OCI-LY3 (cell line): ENCODE data around the gene ITPA.

Experiments used
- H2AFZ ChIP-seq: fragments of 200-600, 300-600 bp; shearing (Covaris generic); 2 replicates; pipeline ENCODE4 v1.6.0; 2014; ENCODE audit warnings: antibody characterized with exemption, low read depth, low read length
- H3K27ac ChIP-seq: fragments of 200-600, 300-600 bp; sonication (generic); 2 replicates; pipeline ENCODE4 v1.5.1; 2014; ENCODE audit warnings: mild to moderate bottlenecking, low read length, moderate library complexity, mixed read lengths
- H3K27me3 ChIP-seq: fragments of 200-600, 300-600 bp; sonication (generic); 2 replicates; pipeline ENCODE4 v1.6.1; 2014; ENCODE audit warnings: low read depth, low read length, mixed read lengths
- H3K36me3 ChIP-seq: fragments of 200-600, 300-600 bp; sonication (generic); replicated peaks from 2 replicates; pipeline ENCODE3; 2014; ENCODE audit warnings: low read depth, low read length, mixed read lengths
- H3K4me1 ChIP-seq: fragments of 300-600, 200-600 bp; sonication (generic); 2 replicates; pipeline ENCODE4 v1.6.1; 2014; ENCODE audit warnings: low read length, mixed read lengths
- H3K4me2 ChIP-seq: fragments of 200-600, 300-600 bp; sonication (generic); 2 replicates; pipeline ENCODE4 v1.6.1; 2014; ENCODE audit warnings: low read length, mixed read lengths
- H3K4me3 ChIP-seq: fragments of 300-600, 200-600 bp; sonication (generic); 2 replicates; pipeline ENCODE4 v1.5.1; 2014; ENCODE audit warnings: antibody characterized with exemption, mild to moderate bottlenecking, low read length, moderate library complexity
- H3K79me2 ChIP-seq: fragments of 300-600, 200-600 bp; shearing (Covaris generic); 2 replicates; pipeline ENCODE4 v1.6.1; 2014; ENCODE audit warnings: mild to moderate bottlenecking, low read length, mixed read lengths
- H3K9ac ChIP-seq: fragments of 300-600, 200-600 bp; shearing (Covaris generic); 2 replicates; pipeline ENCODE4 v1.6.0; 2014; ENCODE audit warnings: mild to moderate bottlenecking, low read length, moderate library complexity
- H3K9me3 ChIP-seq: fragments of 200-600, 300-600 bp; shearing (Covaris generic); 2 replicates; pipeline ENCODE4 v1.6.1; 2014; ENCODE audit warnings: low read length, mixed read lengths; ENCODE audit not compliant: insufficient read depth
- H4K20me1 ChIP-seq: fragments of 200-600, 300-600 bp; sonication (generic); 2 replicates; pipeline ENCODE4 v1.6.1; 2016; ENCODE audit warnings: low read length, mixed read lengths; ENCODE audit not compliant: insufficient read depth
- CTCF ChIP-seq: fragments of 200-600, 300-600 bp; sonication (generic); IDR thresholded peaks from 2 replicates; pipeline ENCODE4 v1.5.1; 2014; ENCODE audit warnings: antibody characterized with exemption, low read length, low read depth
- EZH2phosphoT487 ChIP-seq: fragments of 200-600 bp; shearing (Covaris generic); IDR thresholded peaks from 2 replicates; pipeline ENCODE4 v1.6.1; 2018; ENCODE audit warnings: antibody characterized with exemption, mixed run types, low read depth

The ITPA gene

GRCh38 chr20:3190681-3191111 is 18.6 kb upstream of the ITPA start:
- Histone ChIP-seq H3K4me1 (no peaks in the 10 kb centered on the region), H3K79me2 (no peaks in the 10 kb centered on the region), H3K27me3 (no peaks in the 10 kb centered on the region), H3K9ac (no peak overlapping the region), H4K20me1 (no peaks in the 10 kb centered on the region; the same call in 1 of the 2 replicates), H3K36me3 (peaks cover 56% of the 10 kb centered on the region), H3K4me2 (no peak overlapping the region), H3K27ac (no peak overlapping the region), H3K9me3 (no peaks in the 10 kb centered on the region), H2AFZ (no peak overlapping the region), H3K4me3 (no peak overlapping the region)
- TF ChIP-seq EZH2phosphoT487 (no peak), CTCF (no peak)

GRCh38 chr20:3192226-3193015 is 16.9 kb upstream of the ITPA start:
- Histone ChIP-seq H3K4me1 (no peaks in the 10 kb centered on the region), H3K9me3 (no peaks in the 10 kb centered on the region), H3K9ac (no peak overlapping the region), H3K4me2 (no peak overlapping the region), H3K79me2 (no peaks in the 10 kb centered on the region), H3K4me3 (no peak overlapping the region), H3K27me3 (no peaks in the 10 kb centered on the region), H3K36me3 (peaks cover 64% of the 10 kb centered on the region), H2AFZ (no peak overlapping the region), H4K20me1 (no peaks in the 10 kb centered on the region; the same call in 1 of the 2 replicates), H3K27ac (no peak overlapping the region)
- TF ChIP-seq EZH2phosphoT487 = no peak
- no peak for TF ChIP-seq CTCF

GRCh38 chr20:3193806-3194616 is 15.3 kb upstream of the ITPA start:
- Histone ChIP-seq H3K9ac (no peak overlapping the region), H2AFZ (no peak overlapping the region), H3K4me2 (no peak overlapping the region), H3K79me2 (no peaks in the 10 kb centered on the region), H3K27me3 (no peaks in the 10 kb centered on the region), H3K9me3 (no peaks in the 10 kb centered on the region), H3K27ac (no peak overlapping the region), H3K36me3 (peaks cover 72% of the 10 kb centered on the region), H3K4me3 (no peak overlapping the region), H3K4me1 (no peaks in the 10 kb centered on the region), H4K20me1 (no peaks in the 10 kb centered on the region; the same call in 1 of the 2 replicates)
- TF ChIP-seq EZH2phosphoT487 (no peak), CTCF (no peak)
